HCT116 (cell line): Measurements from ENCODE around the gene NEDD4L. TPM values are rescaled to one million over a fixed set of nuclear protein-coding genes. Genes with fewer than 3 reads are reported as not detected.

ENCODE experiments used
- ATAC-seq: fragments of 200-7000 bp; cut with Tn5 transposase; 2 replicates; pipeline ENCODE4 v1.9.1; 2020; ENCODE audit warnings: mild to moderate bottlenecking, moderate library complexity
- BruUV-seq: library from RNA; stranded (reverse); fragments of 400-500 nt; replicated peaks from 2 replicates; lab custom pipeline; 2021; lab: Mats Ljungman, UMichigan
- CTCF ChIA-PET: fragments of 300-600 bp; sonication (Branson Sonifier 250); formaldehyde crosslinking; loops from one replicate; lab custom pipeline; 2021; ENCODE audit warnings: antibody characterized with exemption; lab: Charles Lee
- POLR2A ChIA-PET: fragments of 300-600, 350-600 bp; sonication (Branson Sonifier 250); formaldehyde crosslinking; loops from one replicate; lab custom pipeline; 2021; ENCODE audit warnings: antibody characterized with exemption; lab: Charles Lee
- RAD21 ChIA-PET, 2 experiments: fragments of 300-600 bp; sonication (Branson Sonifier 250); formaldehyde crosslinking; loops; one replicate each; lab custom pipeline; 2023; ENCODE audit warnings: low total read pairs in 2 of 2; ENCODE audit not compliant: uncharacterized antibody in 2 of 2, unreplicated experiment in 2 of 2, low non-redundant PET in 1 of 2; lab: Charles Lee
- DNase-seq: peaks from one replicate; pipeline ENCODE4 v3.0.0-alpha.2; 2010; ENCODE audit warnings: low read depth, low spot score
- H2AFZ ChIP-seq: fragments of 200-600 bp; shearing (Covaris generic), sonication (generic); 2 replicates; pipeline ENCODE4 v1.6.1; 2017; ENCODE audit warnings: low read depth, mixed run types, mixed read lengths, antibody characterized with exemption, low read length; ENCODE audit not compliant: poor library complexity, severe bottlenecking
- H3K27ac ChIP-seq: 2 replicates; pipeline ENCODE4 v1.5.1; 2012; ENCODE audit warnings: low read depth, low read length
- H3K27me3 ChIP-seq: fragments of 200-600 bp; sonication (generic); 2 replicates; pipeline ENCODE4 v1.6.1; 2016; ENCODE audit warnings: mixed run types, low read length, mixed read lengths; ENCODE audit not compliant: insufficient read depth
- H3K36me3 ChIP-seq, 2 experiments: fragments of 200-500 bp in 1 of 2; fragments of 200-600 bp in 1 of 2; sonication (Bioruptor generic) in 1 of 2; sonication (generic) in 1 of 2; 2 replicates each; pipeline versions ENCODE4 v1.5.1 to v1.6.1; 2014 to 2016; ENCODE audit warnings: low read length in 2 of 2, inconsistent platforms in 1 of 2, mixed read lengths in 1 of 2, mixed run types in 1 of 2; ENCODE audit not compliant: insufficient read depth in 2 of 2, control insufficient read depth in 1 of 2
- H3K4me1 ChIP-seq, 2 experiments: fragments of 200-600 bp in 1 of 2; sonication (generic) in 1 of 2; 2 replicates each; pipeline versions ENCODE4 v1.5.1 to v1.6.1; 2012 to 2017; ENCODE audit warnings: low read length in 2 of 2, inconsistent platforms in 1 of 2, mild to moderate bottlenecking in 1 of 2, mixed read lengths in 1 of 2, mixed run types in 1 of 2, moderate library complexity in 1 of 2; ENCODE audit not compliant: insufficient read depth in 2 of 2, control insufficient read depth in 1 of 2
- H3K4me2 ChIP-seq: fragments of 200-600 bp; sonication (generic); 2 replicates; pipeline ENCODE4 v1.6.1; 2017; ENCODE audit warnings: mixed run types, low read length, mixed read lengths
- H3K4me3 ChIP-seq, 2 experiments: fragments of 200-600 bp in 1 of 2; sonication (generic) in 1 of 2; replicated peaks in 1 of 2; 2 replicates each; pipeline ENCODE4 v1.5.1; 2011 to 2016; ENCODE audit warnings: low read length in 2 of 2, control low read depth in 1 of 2, low read depth in 1 of 2, mild to moderate bottlenecking in 1 of 2, mixed read lengths in 1 of 2, mixed run types in 1 of 2
- H3K79me2 ChIP-seq: fragments of 200-600 bp; sonication (generic); 2 replicates; pipeline ENCODE4 v1.6.1; 2017; ENCODE audit warnings: mild to moderate bottlenecking, mixed run types, low read length, moderate library complexity, mixed read lengths; ENCODE audit not compliant: insufficient read depth
- H3K9ac ChIP-seq: fragments of 200-600 bp; sonication (generic); 2 replicates; pipeline ENCODE4 v1.6.1; 2016; ENCODE audit warnings: low read length, mixed read lengths
- H3K9me2 ChIP-seq: fragments of 200-600 bp; sonication (generic), shearing (Covaris generic); 2 replicates; pipeline ENCODE4 v1.6.1; 2017; ENCODE audit warnings: mixed run types, mild to moderate bottlenecking, moderate library complexity; ENCODE audit not compliant: insufficient read depth
- H3K9me3 ChIP-seq, 2 experiments: fragments of 200-500 bp in 1 of 2; fragments of 200-600 bp in 1 of 2; sonication (Bioruptor generic) in 1 of 2; sonication (generic) in 1 of 2; 2 replicates each; pipeline ENCODE4 v1.6.1; 2014 to 2017; ENCODE audit warnings: low read length in 2 of 2, mixed read lengths in 2 of 2, inconsistent platforms in 1 of 2, low read depth in 1 of 2, mild to moderate bottlenecking in 1 of 2, mixed run types in 1 of 2, moderate library complexity in 1 of 2; ENCODE audit not compliant: control insufficient read depth in 1 of 2, insufficient read depth in 1 of 2
- H4K20me1 ChIP-seq: fragments of 200-600 bp; sonication (generic), shearing (Covaris generic); 2 replicates; pipeline ENCODE4 v1.6.1; 2017; ENCODE audit warnings: mixed run types, mild to moderate bottlenecking, moderate library complexity; ENCODE audit not compliant: insufficient read depth
- ATF3 ChIP-seq: IDR thresholded peaks from 2 replicates; pipeline ENCODE4 v1.6.1; 2012
- CBX3 ChIP-seq: IDR thresholded peaks from 2 replicates; pipeline ENCODE4 v1.6.1; 2012; ENCODE audit warnings: low read depth
- CEBPB ChIP-seq: IDR thresholded peaks from 2 replicates; pipeline ENCODE4 v1.6.1; 2012; ENCODE audit warnings: low read depth
- EGR1 ChIP-seq: IDR thresholded peaks from 2 replicates; pipeline ENCODE4 v1.6.1; 2012; ENCODE audit warnings: low read depth
- ELF1 ChIP-seq: IDR thresholded peaks from 2 replicates; pipeline ENCODE4 v1.6.1; 2012; ENCODE audit warnings: low read depth, borderline replicate concordance
- EZH2 ChIP-seq: fragments of 200-600 bp; sonication (generic); IDR thresholded peaks from 2 replicates; pipeline ENCODE4 v1.6.1; 2017; ENCODE audit warnings: antibody characterized with exemption, mixed run types
- FOSL1 ChIP-seq: IDR thresholded peaks from 2 replicates; pipeline ENCODE4 v1.6.1; 2012; ENCODE audit warnings: low read depth
- MAX ChIP-seq: IDR thresholded peaks from 2 replicates; pipeline ENCODE4 v1.6.1; 2012
- POLR2A ChIP-seq: IDR thresholded peaks from 2 replicates; pipeline ENCODE4 v1.7.0; 2011; ENCODE audit warnings: borderline replicate concordance; ENCODE audit not compliant: insufficient read depth, insufficient read length; ENCODE audit errors: extremely low read depth
- POLR2AphosphoS5 ChIP-seq: IDR thresholded peaks from 2 replicates; pipeline ENCODE4 v1.6.1; 2011; ENCODE audit warnings: mild to moderate bottlenecking, low read depth, low read length, moderate library complexity
- RAD21 ChIP-seq: IDR thresholded peaks from 2 replicates; pipeline ENCODE4 v1.6.1; 2012; ENCODE audit warnings: low read depth, mild to moderate bottlenecking
- REST ChIP-seq: IDR thresholded peaks from 2 replicates; pipeline ENCODE4 v1.6.1; 2012; ENCODE audit warnings: low read depth
- SIN3A ChIP-seq: IDR thresholded peaks from 2 replicates; pipeline ENCODE4 v1.6.1; 2012; ENCODE audit warnings: low read depth
- SP1 ChIP-seq: IDR thresholded peaks from 2 replicates; pipeline ENCODE4 v1.6.1; 2012; ENCODE audit warnings: low read depth
- SRF ChIP-seq: IDR thresholded peaks from 2 replicates; pipeline ENCODE4 v1.6.1; 2012; ENCODE audit warnings: low read depth
- YY1 ChIP-seq: IDR thresholded peaks from 2 replicates; pipeline ENCODE4 v1.6.1; 2011; ENCODE audit warnings: low read length, low read depth, moderate library complexity, mild to moderate bottlenecking; ENCODE audit not compliant: insufficient replicate concordance; ENCODE audit errors: extremely low read depth
- ZFX ChIP-seq: fragments of 450-650 bp; IDR thresholded peaks from 2 replicates; pipeline ENCODE4 v1.6.1; 2017
- ZNF274 ChIP-seq: fragments of 200-500 bp; sonication (Bioruptor generic); IDR thresholded peaks from 2 replicates; pipeline ENCODE4 v1.6.1; 2014; ENCODE audit warnings: mild to moderate bottlenecking, low read depth, low read length, inconsistent platforms
- intact Hi-C: fragments of 100-400 bp; cut with micrococcal nuclease; formaldehyde crosslinking; loops from 2 replicates; pipeline ENCODE4 v1.10.0; 2022
- total RNA-seq: library from RNA; stranded (reverse); gene quantifications from one replicate; pipeline ENCODE4 v1.2.1, GENCODE V29; 2021; ENCODE audit not compliant: unreplicated experiment
- TF ChIP-seq, protein P1 (sequence below): IDR thresholded peaks from 2 replicates; pipeline ENCODE4 v1.6.1; 2011; ENCODE audit warnings: mild to moderate bottlenecking, low read length, moderate library complexity; ENCODE audit not compliant: insufficient replicate concordance; ENCODE audit errors: extremely low read depth

Gene NEDD4L
- total RNA-seq, 1 experiment from 2014 or later: 41.5 TPM

DNA sequence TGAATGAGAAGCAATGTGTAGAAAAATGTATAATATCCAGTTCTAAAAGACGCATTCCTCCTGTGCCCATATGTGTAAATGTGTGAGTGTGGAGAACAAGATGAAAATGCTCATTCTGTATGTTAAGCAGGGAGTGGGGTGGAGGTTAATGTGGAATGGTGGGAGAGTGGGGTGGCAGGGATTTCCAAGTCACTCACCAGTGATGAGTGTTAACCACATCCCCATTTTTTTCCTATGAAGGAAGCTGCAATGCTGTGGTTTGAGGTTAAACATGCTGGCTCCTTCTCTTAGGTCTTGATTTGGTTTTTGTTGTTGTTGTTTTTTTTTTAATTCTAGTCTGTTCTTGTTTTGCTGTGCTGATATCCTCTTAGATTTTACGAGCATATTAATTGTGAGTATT is 169.4 kb downstream of the NEDD4L start:
- DNase-seq (no peak), ATAC-seq (no peak)
- Histone ChIP-seq H3K4me1 (peaks cover 13 to 47% of the 10 kb centered on the region in 2 experiments), H3K79me2 (no peaks in the 10 kb centered on the region), H3K9me2 (no peaks in the 10 kb centered on the region), H3K27ac (no peak overlapping the region), H3K9me3 (no peaks in the 10 kb centered on the region), H3K27me3 (no peaks in the 10 kb centered on the region), H3K36me3 (no peaks in the 10 kb centered on the region), H2AFZ (no peak overlapping the region), H4K20me1 (no peaks in the 10 kb centered on the region), H3K4me2 (no peak overlapping the region), H3K9ac (no peak overlapping the region), H3K4me3 (no peak overlapping the region)
- ChIA-PET RAD21 (no interaction called here), POLR2A (no interaction called here), CTCF (no interaction called here)
- no TSS peak for BruUV-seq
- intact Hi-C loops: no loop called here
- TF ChIP-seq SIN3A (no peak), FOSL1 (no peak), CBX3 (no peak), MAX (no peak), EGR1 (no peak), POLR2AphosphoS5 (no peak), ELF1 (no peak), POLR2A (no peak), REST (no peak), RAD21 (no peak), EZH2 (no peak), YY1 (no peak), ATF3 (no peak), ZNF274 (no peak), SP1 (no peak), ZFX (no peak), SRF (no peak), CEBPB (no peak)
- TF ChIP-seq, protein P1, sequence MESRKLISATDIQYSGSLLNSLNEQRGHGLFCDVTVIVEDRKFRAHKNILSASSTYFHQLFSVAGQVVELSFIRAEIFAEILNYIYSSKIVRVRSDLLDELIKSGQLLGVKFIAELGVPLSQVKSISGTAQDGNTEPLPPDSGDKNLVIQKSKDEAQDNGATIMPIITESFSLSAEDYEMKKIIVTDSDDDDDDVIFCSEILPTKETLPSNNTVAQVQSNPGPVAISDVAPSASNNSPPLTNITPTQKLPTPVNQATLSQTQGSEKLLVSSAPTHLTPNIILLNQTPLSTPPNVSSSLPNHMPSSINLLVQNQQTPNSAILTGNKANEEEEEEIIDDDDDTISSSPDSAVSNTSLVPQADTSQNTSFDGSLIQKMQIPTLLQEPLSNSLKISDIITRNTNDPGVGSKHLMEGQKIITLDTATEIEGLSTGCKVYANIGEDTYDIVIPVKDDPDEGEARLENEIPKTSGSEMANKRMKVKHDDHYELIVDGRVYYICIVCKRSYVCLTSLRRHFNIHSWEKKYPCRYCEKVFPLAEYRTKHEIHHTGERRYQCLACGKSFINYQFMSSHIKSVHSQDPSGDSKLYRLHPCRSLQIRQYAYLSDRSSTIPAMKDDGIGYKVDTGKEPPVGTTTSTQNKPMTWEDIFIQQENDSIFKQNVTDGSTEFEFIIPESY: no peak
